IPS DF 4.7 (cell line): ENCODE data around the gene GPR143.

Experiments used
- DNase-seq: peaks from one replicate; pipeline ENCODE4 v3.0.0-alpha.2; 2013; ENCODE audit warnings: low spot score; ENCODE audit errors: extremely low read depth

GPR143 gene

DNA sequence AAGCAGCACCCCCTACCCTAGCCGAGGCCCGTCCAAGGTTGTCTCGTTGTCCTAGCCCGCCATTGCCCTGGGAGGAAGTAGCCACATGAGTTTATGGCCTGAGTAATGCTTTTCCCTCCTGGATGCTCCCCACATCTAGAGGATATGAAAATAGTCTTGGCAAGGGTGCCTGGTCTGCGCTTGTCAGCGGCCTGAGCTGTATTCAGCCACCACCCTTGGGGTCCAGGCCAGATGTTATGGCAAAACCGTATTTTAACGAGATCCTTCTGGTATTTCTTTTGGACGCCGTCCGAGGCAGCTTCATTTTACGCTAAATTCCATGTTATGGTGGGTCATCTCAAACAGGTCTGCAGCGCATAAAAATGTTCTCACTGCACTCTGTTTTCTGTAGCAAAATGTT lies 89.3 kb downstream of the GPR143 start:
- no peak for DNase-seq
